Transverse colon (tissue), 4 donors: Measurements from ENCODE around the gene NLRP5. TPM values are rescaled to one million over a fixed set of nuclear protein-coding genes. Genes with fewer than 3 reads are reported as not detected.

Experiments used
- DNase-seq: peaks from one replicate; pipeline ENCODE4 v3.0.0-alpha.2; 2019
- H3K27ac ChIP-seq, 4 donors: fragments of 200-600 bp; sonication (generic); 2 replicates each; pipeline ENCODE4 v1.5.1; 2016 to 2018; ENCODE audit warnings: inconsistent platforms in 4 of 4
- H3K27me3 ChIP-seq: fragments of 200-600 bp; sonication (generic); 2 replicates; pipeline ENCODE4 v1.5.1; 2017; ENCODE audit warnings: inconsistent platforms
- H3K36me3 ChIP-seq, 4 donors: fragments of 200-600 bp; sonication (generic); 2 replicates each; pipeline ENCODE4 v1.5.1; 2017 to 2019; ENCODE audit warnings: inconsistent platforms in 4 of 4
- H3K4me1 ChIP-seq, 4 donors: fragments of 200-600 bp; sonication (generic); 2 replicates each; pipeline ENCODE4 v1.5.1; 2017 to 2020; ENCODE audit warnings: inconsistent platforms in 4 of 4
- H3K4me3 ChIP-seq, 4 donors: fragments of 200-600 bp; sonication (generic); 1 replicate in 1 of 4; 2 replicates in 3 of 4; pipeline versions ENCODE4 v1.5.1 to v1.6.1; 2017 to 2019; ENCODE audit warnings: inconsistent platforms in 4 of 4
- H3K9me3 ChIP-seq, 2 donors: fragments of 200-600 bp; sonication (generic); 2 replicates each; pipeline ENCODE4 v1.5.1; 2017 to 2019; ENCODE audit warnings: inconsistent platforms in 2 of 2
- CTCF ChIP-seq, 5 experiments: fragments of 200-600 bp in 3 of 5; fragments of 450-650 bp in 2 of 5; sonication (generic) in 3 of 5; IDR thresholded peaks; 1 replicate in 2 of 5; 2 replicates in 3 of 5; pipeline ENCODE4 v1.5.1; 2016 to 2017; ENCODE audit warnings: antibody characterized with exemption in 5 of 5, inconsistent platforms in 3 of 5, mild to moderate bottlenecking in 2 of 5, moderate library complexity in 1 of 5
- EP300 ChIP-seq: sonication (generic); formaldehyde crosslinking; IDR thresholded peaks from one replicate; pipeline ENCODE4 v1.6.1; 2017; ENCODE audit warnings: antibody characterized with exemption, low read depth
- POLR2A ChIP-seq: fragments of 450-650 bp; IDR thresholded peaks from one replicate; pipeline ENCODE4 v1.6.1; 2016; ENCODE audit warnings: antibody characterized with exemption, mild to moderate bottlenecking, moderate library complexity
- POLR2AphosphoS5 ChIP-seq, 3 donors: sonication (generic); formaldehyde crosslinking; IDR thresholded peaks; one replicate each; pipeline ENCODE4 v1.6.1; 2016; ENCODE audit warnings: antibody characterized with exemption in 3 of 3
- WGBS, 2 donors: methylation state at CpG; one replicate each; pipeline ENCODE4 v1.1.5; 2018; ENCODE audit warnings: low coverage in 1 of 2; 5-methylcytosine and 5-hydroxymethylcytosine counted together
- in situ Hi-C, 4 donors: fragments of 200-750 bp; cut with MboI; loops; one replicate each; pipeline versions ENCODE4 v1.15.0 to v1.15.1; 2017; ENCODE audit warnings: low sequenced_read_pairs in 3 of 4, low pct_ligation_motif_present in 1 of 4, low pct_unique_long_range_greater_than_20kb in 1 of 4
- intact Hi-C: fragments of 100-400 bp; cut with DNase I; formaldehyde crosslinking; loops from one replicate; pipeline ENCODE4 v1.15.1; 2023; ENCODE audit warnings: low total_unique reads
- total RNA-seq, 4 donors: library from RNA; depleted of rRNA; stranded (reverse); fragments of >200 nt; gene quantifications; one replicate each; pipeline ENCODE4 v1.1.0, GENCODE V29; 2016

Gene NLRP5
- total RNA-seq, 4 donors from 2014 or later, result not detected

DNA sequence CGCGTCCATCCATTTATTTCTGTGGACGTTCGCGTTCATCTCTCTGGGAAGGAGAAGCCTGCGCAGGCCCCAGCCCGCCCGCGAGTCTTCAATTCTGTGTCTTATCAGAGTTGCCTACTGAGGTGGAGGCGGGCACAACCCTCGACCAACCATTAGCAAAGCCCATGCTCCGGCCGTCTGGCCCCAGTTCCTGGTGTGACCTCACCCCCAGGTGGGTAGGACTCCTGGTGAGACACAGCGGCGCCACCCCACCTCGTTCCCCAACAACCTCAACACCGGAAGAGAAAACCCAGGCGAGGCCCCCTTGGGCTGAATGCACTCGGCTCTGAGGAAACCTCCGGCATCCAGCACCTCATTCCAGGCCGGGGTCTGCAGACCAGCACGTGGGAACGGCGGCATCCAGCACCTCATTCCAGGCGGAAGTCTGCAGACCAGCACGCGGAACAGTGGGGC lies 119.8 kb downstream of the NLRP5 start:
- peak; percentile 83 for DNase-seq
- WGBS, 2 donors, result 66% methylated on average over 19 of the region's 27 CpGs; no CpG with 5 or more reads in 1 of the 2 donors
- Histone ChIP-seq H3K4me3 (peak overlapping the region in 3 of 4 donors; percentile 19 to 37 (median 22)), H3K27me3 (no peaks in the 10 kb centered on the region), H3K36me3 (peaks cover 0 to 10% (median 4%) of the 10 kb centered on the region in 4 donors), H3K27ac (peak overlapping the region; percentile 84 to 92 (median 90)), H3K4me1 (peaks cover 51 to 68% (median 61%) of the 10 kb centered on the region in 4 donors), H3K9me3 (no peaks in the 10 kb centered on the region)
- in situ Hi-C loops (no loop called here), intact Hi-C loops (no loop called here)
- TF ChIP-seq CTCF (IDR thresholded peaks at IDR 0.05) (no peak), POLR2AphosphoS5 (IDR thresholded peaks at IDR 0.05) (peak in 2 of 3 donors; percentile 56 to 57), EP300 (no peak), POLR2A (peak; percentile 90)

GRCh38 chr19:56106993-56107392 lies 120.4 kb downstream of the NLRP5 start:
- no peaks in the 10 kb centered on the region for H3K9me3 ChIP-seq
- TF ChIP-seq POLR2AphosphoS5 (IDR thresholded peaks at IDR 0.05), result no peak
- TF ChIP-seq EP300, result no peak
- no peak for TF ChIP-seq POLR2A
- TF ChIP-seq CTCF (IDR thresholded peaks at IDR 0.05), result no peak
- intact Hi-C loops (no loop called here), in situ Hi-C loops (no loop called here)
- WGBS, 2 donors, result 70% methylated on average over 11 of the region's 11 CpGs; no CpG with 5 or more reads in 1 of the 2 donors
- H3K27me3 ChIP-seq, result no peaks in the 10 kb centered on the region
- H3K36me3 ChIP-seq, result peaks cover 0 to 6% (median 2%) of the 10 kb centered on the region in 4 donors
- H3K4me3 ChIP-seq, result peak overlapping the region in 1 of 4 donors; percentile 37
- peak overlapping the region; percentile 84 to 92 (median 90) for H3K27ac ChIP-seq
- no peak for DNase-seq
- peaks cover 57 to 74% (median 67%) of the 10 kb centered on the region in 4 donors for H3K4me1 ChIP-seq

DNA sequence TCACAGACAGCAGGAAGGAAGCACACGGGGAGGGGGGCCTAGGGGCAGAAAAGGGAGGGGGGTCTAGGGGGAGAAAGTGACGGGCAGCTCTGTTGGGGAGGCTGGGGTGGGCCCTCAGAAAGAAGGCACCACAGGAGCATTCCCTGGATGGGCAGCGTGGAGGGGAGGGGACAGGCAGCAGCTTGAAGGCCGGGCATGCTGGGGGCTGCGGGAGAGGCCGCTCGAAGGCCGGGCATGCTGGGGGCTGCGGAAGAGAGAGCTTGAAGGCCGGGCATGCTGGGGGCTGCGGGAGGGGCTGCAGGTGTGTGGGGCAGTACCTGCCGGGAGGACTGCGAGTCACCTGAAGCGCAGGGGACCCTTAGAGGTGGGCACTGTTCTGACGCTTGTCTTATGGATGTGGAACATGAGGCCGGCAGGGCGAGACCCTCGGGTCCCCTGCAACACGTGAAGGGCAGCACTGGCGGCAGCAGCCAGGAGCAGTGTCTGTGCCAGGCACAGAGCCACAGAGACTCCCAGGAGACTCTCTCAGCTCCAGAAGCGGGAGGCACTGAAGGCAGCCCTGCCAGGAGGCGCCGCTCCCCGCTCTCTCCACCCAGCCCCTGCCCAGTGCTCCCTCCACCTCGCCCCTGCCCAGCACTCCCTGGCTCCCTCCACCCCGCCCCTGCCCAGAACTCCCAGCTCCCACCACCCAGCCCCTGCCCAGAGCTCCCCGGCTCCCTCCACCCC lies 121.2 kb downstream of the NLRP5 start:
- Histone ChIP-seq H3K4me1 (peaks cover 64 to 82% (median 75%) of the 10 kb centered on the region in 4 donors), H3K9me3 (no peaks in the 10 kb centered on the region), H3K27me3 (no peaks in the 10 kb centered on the region), H3K27ac (peak overlapping the region; percentile 84 to 92 (median 90)), H3K4me3 (peak overlapping the region in 1 of 4 donors; percentile 17), H3K36me3 (no peaks in the 10 kb centered on the region)
- peak; percentile 66 for DNase-seq
- WGBS, 2 donors, result 35 to 43% methylated on average over 8 to 22 of the region's 27 CpGs
- intact Hi-C loops, result no loop called here
- in situ Hi-C loops, result no loop called here
- TF ChIP-seq POLR2AphosphoS5 (IDR thresholded peaks at IDR 0.05) (no peak), POLR2A (peak; percentile 40), CTCF (IDR thresholded peaks at IDR 0.05) (no peak), EP300 (no peak)

DNA sequence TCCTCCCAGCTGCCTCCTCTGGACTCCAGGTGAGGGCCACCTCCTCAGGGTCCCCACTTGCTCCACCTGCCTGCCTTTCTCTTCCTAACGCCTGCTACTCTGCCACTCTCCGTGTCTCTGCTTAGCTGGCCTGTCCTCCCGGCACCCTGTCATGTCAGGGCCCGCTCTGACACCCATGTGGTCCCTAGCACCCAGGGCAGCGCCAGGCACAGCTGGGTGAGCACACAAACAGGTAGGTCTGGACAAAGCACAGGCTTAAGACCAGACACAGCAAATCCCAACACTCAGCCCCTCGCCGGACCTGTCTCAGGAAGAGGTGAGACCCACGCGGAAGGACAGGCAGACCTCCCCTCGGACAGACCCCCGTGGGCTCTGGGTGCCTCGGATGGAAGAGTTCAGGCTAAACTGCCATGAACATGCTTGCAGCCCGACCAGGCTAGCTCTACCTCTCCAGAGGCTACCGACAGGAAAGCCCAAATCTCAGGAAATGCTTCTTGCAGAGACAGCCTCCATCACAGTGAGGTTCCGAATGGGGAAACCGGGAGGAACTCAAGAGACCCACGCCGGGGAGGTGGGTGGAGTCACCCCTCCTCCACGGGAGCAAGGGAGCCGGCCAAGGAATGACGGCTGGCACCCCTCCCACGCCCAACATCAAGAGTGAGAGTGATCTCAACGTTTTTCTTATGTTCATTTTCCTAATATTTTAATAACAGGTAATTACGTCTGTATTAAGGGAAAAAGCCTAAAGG lies 122.0 kb downstream of the NLRP5 start:
- Histone ChIP-seq H3K27me3 (no peaks in the 10 kb centered on the region), H3K4me3 (peak overlapping the region in 1 of 4 donors; percentile 21), H3K4me1 (peaks cover 64 to 89% (median 82%) of the 10 kb centered on the region in 4 donors), H3K27ac (peak overlapping the region; percentile 84 to 92 (median 90)), H3K9me3 (no peaks in the 10 kb centered on the region), H3K36me3 (no peaks in the 10 kb centered on the region)
- intact Hi-C loops, result no loop called here
- TF ChIP-seq POLR2AphosphoS5 (IDR thresholded peaks at IDR 0.05) (no peak), POLR2A (no peak), EP300 (no peak), CTCF (IDR thresholded peaks at IDR 0.05) (no peak)
- in situ Hi-C loops, result no loop called here
- no peak for DNase-seq
- WGBS, 2 donors, result 43 to 45% methylated on average over 5 to 24 of the region's 24 CpGs
